K562 (cell line): Measurements from ENCODE around the gene CSTA. TPM values are rescaled to one million over a fixed set of nuclear protein-coding genes. Genes with fewer than 3 reads are reported as not detected.

Experiments
- ATAC-seq: fragments of 200-7000 bp; cut with Tn5 transposase; 3 replicates; pipeline ENCODE4 v1.9.1; 2020; ENCODE audit warnings: moderate library complexity
- BruUV-seq: library from RNA; stranded (reverse); fragments of 400-500 nt; replicated peaks from 2 replicates; lab custom pipeline; 2021; lab: Mats Ljungman, UMichigan
- CTCF ChIA-PET: fragments of 300-600 bp; formaldehyde crosslinking; extraction: SDS; loops from one replicate; lab custom pipeline; 2021; ENCODE audit warnings: low intra/inter-chr PET ratio; lab: Yijun Ruan, JAX
- POLR2A ChIA-PET: fragments of 300-600, 350-650 bp; sonication (Branson Sonifier 250); formaldehyde crosslinking; extraction: SDS; loops from one replicate; lab custom pipeline; 2021; ENCODE audit warnings: antibody characterized with exemption, inconsistent platforms; lab: Yijun Ruan, JAX
- DNase-seq, 4 experiments: peaks; one replicate each; pipeline versions ENCODE4 v3.0.0 to v3.0.0-alpha.2; 2011 to 2018; ENCODE audit warnings: low spot score in 3 of 4, mixed read lengths in 3 of 4; ENCODE audit errors: extremely low read depth in 1 of 4
- FAIRE-seq: peaks from 2 replicates; lab custom pipeline; 2011; peaks lifted over from hg19 to GRCh38; lab: Jason Lieb, UNC
- H2AFZ ChIP-seq: 2 replicates; pipeline ENCODE4 v1.6.0; 2011; ENCODE audit warnings: low read depth, low read length, control low read depth, inconsistent platforms
- H3K27ac ChIP-seq: fragments of 200-600 bp; 3 replicates; pipeline ENCODE4 v1.8.0; 2011; ENCODE audit warnings: low read depth, mild to moderate bottlenecking, control low read depth, inconsistent platforms, low read length, moderate library complexity, mixed read lengths; ENCODE audit errors: extremely low read depth
- H3K27me3 ChIP-seq, 2 experiments: fragments of 300-600 bp in 1 of 2; 2 replicates in 1 of 2; 3 replicates in 1 of 2; pipeline versions ENCODE4 v1.6.0 to v1.8.0; 2011; ENCODE audit warnings: inconsistent platforms in 2 of 2, low read length in 2 of 2, mild to moderate bottlenecking in 1 of 2, mixed read lengths in 1 of 2, moderate library complexity in 1 of 2; ENCODE audit not compliant: control insufficient read depth in 2 of 2, insufficient read depth in 2 of 2
- H3K36me3 ChIP-seq: fragments of 300-600 bp; 3 replicates; pipeline ENCODE4 v1.8.0; 2011; ENCODE audit warnings: mild to moderate bottlenecking, low read length, inconsistent platforms; ENCODE audit not compliant: control insufficient read depth, insufficient read depth
- H3K4me1 ChIP-seq, 2 experiments: fragments of 200-600 bp in 1 of 2; replicated peaks in 1 of 2; 2 replicates in 1 of 2; 3 replicates in 1 of 2; pipeline versions ENCODE4 v1.5.1 to v1.8.0; 2011; ENCODE audit warnings: inconsistent platforms in 2 of 2, low read length in 2 of 2, mild to moderate bottlenecking in 1 of 2, mixed read lengths in 1 of 2, moderate library complexity in 1 of 2; ENCODE audit not compliant: control insufficient read depth in 2 of 2, insufficient read depth in 2 of 2
- H3K4me2 ChIP-seq: 2 replicates; pipeline ENCODE4 v1.6.1; 2011; ENCODE audit warnings: low read length, control low read depth, inconsistent platforms, mixed read lengths; ENCODE audit not compliant: insufficient read depth
- H3K4me3 ChIP-seq: fragments of 200-600 bp; sonication (generic), shearing (Covaris generic); 2 replicates; pipeline ENCODE4 v1.5.1; 2016; ENCODE audit warnings: control low read depth, inconsistent platforms
- H3K79me2 ChIP-seq: fragments of 200-600 bp; 3 replicates; pipeline ENCODE4 v1.8.0; 2011; ENCODE audit warnings: low read length, inconsistent platforms; ENCODE audit not compliant: control insufficient read depth, insufficient read depth
- H3K9ac ChIP-seq, 2 experiments: 2 replicates each; pipeline versions ENCODE4 v1.6.0 to v1.6.1; 2011; ENCODE audit warnings: low read depth in 2 of 2, low read length in 2 of 2, control low read depth in 1 of 2, inconsistent platforms in 1 of 2, mild to moderate bottlenecking in 1 of 2, mixed read lengths in 1 of 2; ENCODE audit not compliant: insufficient read depth in 1 of 2
- H3K9me1 ChIP-seq: one replicate; pipeline ENCODE4 v1.6.0; 2011; ENCODE audit warnings: inconsistent platforms, mild to moderate bottlenecking, low read length, moderate library complexity; ENCODE audit not compliant: control insufficient read depth, insufficient read depth
- H3K9me3 ChIP-seq: replicated peaks from 2 replicates; pipeline ENCODE4 v1.5.1; 2011; ENCODE audit warnings: low read depth, low read length, inconsistent platforms; ENCODE audit not compliant: control insufficient read depth, insufficient read depth
- H4K20me1 ChIP-seq: replicated peaks from 2 replicates; pipeline ENCODE4 v1.6.1; 2011; ENCODE audit warnings: low read length, inconsistent platforms, mixed read lengths; ENCODE audit not compliant: control insufficient read depth, insufficient read depth
- CBFA2T3 ChIP-seq: fragments of 450-650 bp; IDR thresholded peaks from 2 replicates; pipeline ENCODE4 v1.6.1; 2017
- CBX3 ChIP-seq, 2 experiments: IDR thresholded peaks; 1 replicate in 1 of 2; 2 replicates in 1 of 2; pipeline ENCODE4 v1.6.1; 2012; ENCODE audit warnings: inconsistent platforms in 2 of 2, low read length in 2 of 2, borderline replicate concordance in 1 of 2, control low read depth in 1 of 2
- E2F3 ChIP-seq: fragments of 250-450 bp; sonication (Bioruptor Pico); IDR thresholded peaks from 2 replicates; pipeline ENCODE4 v1.4.0; 2020; ENCODE audit warnings: mild to moderate bottlenecking
- HDAC1 ChIP-seq, 2 experiments: fragments of 450-650 bp; IDR thresholded peaks; 2 replicates each; pipeline ENCODE4 v1.6.1; 2016 to 2017; ENCODE audit warnings: inconsistent platforms in 1 of 2, mild to moderate bottlenecking in 1 of 2, moderate library complexity in 1 of 2
- MXD1 ChIP-seq: fragments of 250-450 bp; sonication (Bioruptor Pico); IDR thresholded peaks from 2 replicates; pipeline ENCODE4 v1.8.0; 2021; ENCODE audit warnings: borderline replicate concordance, mild to moderate bottlenecking, moderate library complexity; ENCODE audit not compliant: poor library complexity, severe bottlenecking
- NBN ChIP-seq: fragments of 450-650 bp; IDR thresholded peaks from 2 replicates; pipeline ENCODE4 v1.6.1; 2016; ENCODE audit warnings: low read depth, mild to moderate bottlenecking
- ZNF707 ChIP-seq: fragments of 250-450 bp; sonication (Bioruptor Pico); conservative IDR thresholded peaks from 2 replicates; pipeline ENCODE4 v1.8.0; 2022; ENCODE audit warnings: inconsistent platforms, mild to moderate bottlenecking, moderate library complexity
- WGBS: fragments of 100-300 bp; shearing (Covaris generic); methylation state at CpG from one replicate; pipeline ENCODE4 v1.1.6; 2016; ENCODE audit warnings: low coverage, mixed read lengths; ENCODE audit not compliant: insufficient coverage; ENCODE audit errors: missing lambda C conversion rate; 5-methylcytosine and 5-hydroxymethylcytosine counted together
- in situ Hi-C: fragments of 300-500 bp; cut with MboI; formaldehyde crosslinking; loops from 4 replicates; pipeline ENCODE4 v1.15.0; 2018; ENCODE audit warnings: inconsistent platforms, mixed read lengths
- intact Hi-C: fragments of 100-400 bp; cut with micrococcal nuclease; formaldehyde crosslinking; loops from 2 replicates; pipeline ENCODE4 v1.14.2; 2022
- polyA plus RNA-seq, 8 experiments: library from polyadenylated mRNA; depleted of rRNA in 4 of 8; stranded (reverse) in 5 of 8; unstranded in 3 of 8; fragments of >200 nt; fragmentation: Nextera tagmentation in 2 of 8; fragmentation: Illumina TruSeq in 1 of 8; extraction: Ambion mirVana in 2 of 8; extraction: Trizol in 1 of 8; gene quantifications; 2 replicates each; pipeline versions ENCODE4 v1.2.1 to v1.2.3, GENCODE V29; 2011 to 2014; ENCODE audit warnings: inconsistent platforms in 1 of 8, missing spikeins in 1 of 8
- total RNA-seq, 7 experiments: library from RNA; depleted of rRNA in 6 of 7; stranded (reverse); fragments of >200 nt in 6 of 7; fragmentation: Illumina TruSeq in 2 of 7; extraction: Trizol in 2 of 7; gene quantifications; 2 replicates each; pipeline versions ENCODE4 v1.2.1 to v1.2.3, GENCODE V29; 2011 to 2021; ENCODE audit warnings: low replicate concordance in 1 of 7
- TF ChIP-seq, protein P1 (sequence below): fragments of 250-450 bp; sonication (Bioruptor Pico); IDR thresholded peaks from 2 replicates; pipeline ENCODE4 v1.5.0; 2021; ENCODE audit warnings: mild to moderate bottlenecking, moderate library complexity
- TF ChIP-seq, protein P2 (sequence below), 2 experiments: IDR thresholded peaks in 1 of 2; conservative IDR thresholded peaks in 1 of 2; 2 replicates each; pipeline ENCODE4 v1.6.1; 2016; ENCODE audit warnings: low read depth in 2 of 2, mild to moderate bottlenecking in 1 of 2, missing compliant biosample characterization in 1 of 2, missing genetic modification characterization in 1 of 2, moderate library complexity in 1 of 2

CSTA gene
- total and polyA plus RNA-seq, 9 of the 15 experiments (the other 6 are each of a cell fraction or from before 2014, with no cell fraction given), result 0.11 to 3.1 (median 1.1) TPM

GRCh38 chr3:122307976-122308375 lies 17.1 kb upstream of the CSTA start:
- Histone ChIP-seq H3K4me3 (no peak overlapping the region), H4K20me1 (no peaks in the 10 kb centered on the region), H2AFZ (no peak overlapping the region), H3K4me2 (no peak overlapping the region), H3K27me3 (no peaks in the 10 kb centered on the region; a peak in 1 of 5 replicates), H3K4me1 (no peaks in the 10 kb centered on the region; a peak in 1 of 5 replicates), H3K9me1 (no peaks in the 10 kb centered on the region), H3K9me3 (no peaks in the 10 kb centered on the region), H3K79me2 (no peaks in the 10 kb centered on the region), H3K9ac (no peak overlapping the region), H3K27ac (no peak overlapping the region), H3K36me3 (no peaks in the 10 kb centered on the region)
- BruUV-seq, result no TSS peak
- CTCF ChIA-PET, result no interaction called here
- DNase-seq (no peak), ATAC-seq (no peak), FAIRE-seq (no peak)
- POLR2A ChIA-PET, result interaction anchor here (1.2 kb wide), 1 partner anchor 27 kb away, joined by 3 read pairs; no protein-coding TSS in a partner anchor
- in situ Hi-C loops, result no loop called here
- TF ChIP-seq CBX3 (IDR thresholded peaks at IDR 0.05; ENCODE audit: borderline replicate concordance in 1 of 2, low read length in 2 of 2), result no peak
- TF ChIP-seq MXD1 (CRISPR knock-in tag), result no peak
- no peak for TF ChIP-seq ZNF707 (CRISPR knock-in tag)
- intact Hi-C loops, result loop anchor here (5.0 kb wide), 1 partner anchor 49 kb away; no protein-coding TSS in a partner anchor

DNA sequence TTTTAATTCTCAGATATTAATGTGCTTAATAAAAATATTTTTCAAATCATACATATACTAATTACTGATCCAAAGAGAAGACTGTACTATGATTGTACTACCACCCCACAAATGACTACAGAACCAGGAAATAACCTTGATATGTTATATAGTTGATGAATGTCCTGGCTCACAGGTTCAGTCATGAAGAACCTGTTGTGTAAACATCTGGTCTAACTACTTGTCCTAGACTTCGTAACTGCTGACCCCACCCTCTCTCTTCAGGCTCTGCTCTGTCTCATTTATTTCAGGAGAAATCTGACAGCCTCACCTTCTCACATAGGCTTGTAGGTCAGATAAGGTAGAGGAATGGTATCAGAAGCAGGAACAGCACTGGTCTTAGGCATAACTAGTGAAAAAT lies 14.7 kb upstream of the CSTA start:
- no peaks in the 10 kb centered on the region for H3K9me1 ChIP-seq
- H3K4me2 ChIP-seq, result no peak overlapping the region
- peaks cover 0 to 6% of the 10 kb centered on the region in 2 experiments; a peak in 1 of 5 replicates for H3K27me3 ChIP-seq
- ChIA-PET CTCF (no interaction called here), POLR2A (no interaction called here)
- H3K79me2 ChIP-seq, result no peaks in the 10 kb centered on the region
- no peaks in the 10 kb centered on the region for H3K36me3 ChIP-seq
- in situ Hi-C loops (no loop called here), intact Hi-C loops (no loop called here)
- no peak overlapping the region for H3K4me3 ChIP-seq
- no peaks in the 10 kb centered on the region for H4K20me1 ChIP-seq
- ATAC-seq (no peak), DNase-seq (no peak), FAIRE-seq (no peak)
- no peak overlapping the region for H2AFZ ChIP-seq
- no peak overlapping the region for H3K9ac ChIP-seq
- H3K9me3 ChIP-seq, result no peaks in the 10 kb centered on the region
- no peaks in the 10 kb centered on the region; a peak in 1 of 5 replicates for H3K4me1 ChIP-seq
- no TSS peak for BruUV-seq
- no peak overlapping the region for H3K27ac ChIP-seq
- WGBS, result 9% methylated on average over 1 of the region's 1 CpG
- TF ChIP-seq NBN (no peak), E2F3 (CRISPR knock-in tag) (no peak), HDAC1 (IDR thresholded peaks at IDR 0.05) (no peak), CBFA2T3 (no peak)
- TF ChIP-seq, protein P1, sequence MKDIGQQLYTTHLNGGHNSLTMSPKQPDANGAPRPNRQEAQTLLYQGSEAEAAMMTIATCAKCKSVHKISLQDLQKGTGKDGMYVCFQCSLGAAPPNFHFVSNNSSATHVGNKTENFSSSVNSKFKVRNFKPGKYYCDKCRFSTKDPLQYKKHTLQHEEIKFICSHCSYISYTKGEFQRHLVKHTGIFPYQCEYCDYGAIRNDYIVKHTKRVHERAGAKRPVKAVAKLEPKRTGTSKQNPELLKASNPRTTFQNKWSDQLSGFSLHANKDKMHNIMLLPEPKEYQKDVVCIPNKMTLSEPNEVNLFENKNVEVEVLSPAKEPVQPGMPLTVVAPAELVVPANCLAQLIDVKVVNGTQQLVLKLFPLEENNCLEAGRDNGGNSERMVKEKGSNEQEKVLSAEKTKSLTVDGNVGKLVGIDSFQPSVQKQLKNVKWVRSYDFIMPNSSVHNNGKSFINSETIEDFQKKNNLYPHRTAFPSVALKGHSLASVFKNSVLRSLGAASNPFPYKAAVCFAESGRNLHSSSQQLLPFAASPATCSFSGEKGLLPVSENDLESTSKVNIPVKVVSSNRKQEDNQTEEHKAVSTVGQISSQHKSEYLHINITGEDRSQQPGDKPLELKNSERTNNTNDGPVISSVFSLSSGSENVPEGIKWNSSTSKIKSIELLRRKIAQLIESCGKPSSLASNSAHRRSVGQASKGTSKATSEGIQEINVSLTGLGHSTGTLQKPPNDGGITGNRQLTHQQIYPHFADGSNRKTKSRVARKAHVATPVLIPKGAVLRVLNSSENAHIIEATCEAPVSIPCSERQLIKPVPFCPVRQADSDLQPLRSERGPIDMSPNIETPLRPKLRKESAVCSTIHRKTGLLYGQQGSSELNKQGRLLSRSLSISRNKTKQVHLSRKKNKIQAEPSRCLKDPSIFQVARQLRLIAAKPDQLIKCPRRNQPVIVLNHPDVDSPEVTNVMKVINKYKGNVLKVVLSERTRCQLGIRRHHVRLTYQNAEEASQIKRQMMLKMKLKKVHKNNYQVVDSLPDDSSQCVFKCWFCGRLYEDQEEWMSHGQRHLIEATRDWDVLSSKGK (CRISPR knock-in tag), result no peak
- TF ChIP-seq, protein P2, sequence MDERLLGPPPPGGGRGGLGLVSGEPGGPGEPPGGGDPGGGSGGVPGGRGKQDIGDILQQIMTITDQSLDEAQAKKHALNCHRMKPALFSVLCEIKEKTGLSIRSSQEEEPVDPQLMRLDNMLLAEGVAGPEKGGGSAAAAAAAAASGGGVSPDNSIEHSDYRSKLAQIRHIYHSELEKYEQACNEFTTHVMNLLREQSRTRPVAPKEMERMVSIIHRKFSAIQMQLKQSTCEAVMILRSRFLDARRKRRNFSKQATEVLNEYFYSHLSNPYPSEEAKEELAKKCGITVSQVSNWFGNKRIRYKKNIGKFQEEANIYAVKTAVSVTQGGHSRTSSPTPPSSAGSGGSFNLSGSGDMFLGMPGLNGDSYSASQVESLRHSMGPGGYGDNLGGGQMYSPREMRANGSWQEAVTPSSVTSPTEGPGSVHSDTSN (CRISPR knock-in tag; IDR thresholded peaks at IDR 0.05; ENCODE audit: low read depth), result no peak
- TF ChIP-seq, protein P2 (tag; conservative IDR thresholded peaks at IDR 0.05; ENCODE audit: low read depth), result no peak
